GM18951 (cell line): ENCODE measurements around the gene IRF4.

Experiments
- POLR2A ChIP-seq: IDR thresholded peaks from 4 replicates; pipeline ENCODE4 v1.6.1; 2011; ENCODE audit warnings: mild to moderate bottlenecking; ENCODE audit not compliant: insufficient read length, insufficient read depth; ENCODE audit errors: extremely low read depth
- in situ Hi-C: fragments of 300-500 bp; cut with MboI; formaldehyde crosslinking; loops from one replicate; pipeline ENCODE4 v1.12.0; 2022; ENCODE audit warnings: low sequenced_read_pairs, mixed read lengths, inconsistent platforms; ENCODE audit not compliant: unreplicated experiment

IRF4 gene

DNA sequence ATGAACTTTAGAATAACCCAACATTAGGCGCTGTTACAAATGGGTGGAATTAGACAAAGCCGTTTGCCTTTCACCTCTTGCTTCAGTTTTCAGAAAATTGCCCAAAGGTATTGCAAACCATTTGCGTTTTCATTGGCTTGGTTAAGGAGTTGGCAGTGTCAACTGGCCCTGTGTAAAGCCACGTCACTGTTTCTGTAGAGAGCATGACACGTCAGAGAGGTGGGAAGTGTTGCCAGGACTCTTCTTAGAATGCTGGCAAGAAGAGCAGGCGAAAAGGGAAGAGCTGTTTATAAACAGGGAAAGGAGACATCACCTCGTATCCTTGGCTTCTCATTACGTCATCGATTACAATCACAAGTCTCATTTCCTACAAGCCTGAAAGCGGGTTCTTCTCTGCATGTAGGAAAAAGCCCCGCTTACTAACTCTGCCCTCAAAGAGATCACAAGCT lies 4.2 kb upstream of the IRF4 start:
- no peak for TF ChIP-seq POLR2A
- in situ Hi-C loops: no loop called here

DNA sequence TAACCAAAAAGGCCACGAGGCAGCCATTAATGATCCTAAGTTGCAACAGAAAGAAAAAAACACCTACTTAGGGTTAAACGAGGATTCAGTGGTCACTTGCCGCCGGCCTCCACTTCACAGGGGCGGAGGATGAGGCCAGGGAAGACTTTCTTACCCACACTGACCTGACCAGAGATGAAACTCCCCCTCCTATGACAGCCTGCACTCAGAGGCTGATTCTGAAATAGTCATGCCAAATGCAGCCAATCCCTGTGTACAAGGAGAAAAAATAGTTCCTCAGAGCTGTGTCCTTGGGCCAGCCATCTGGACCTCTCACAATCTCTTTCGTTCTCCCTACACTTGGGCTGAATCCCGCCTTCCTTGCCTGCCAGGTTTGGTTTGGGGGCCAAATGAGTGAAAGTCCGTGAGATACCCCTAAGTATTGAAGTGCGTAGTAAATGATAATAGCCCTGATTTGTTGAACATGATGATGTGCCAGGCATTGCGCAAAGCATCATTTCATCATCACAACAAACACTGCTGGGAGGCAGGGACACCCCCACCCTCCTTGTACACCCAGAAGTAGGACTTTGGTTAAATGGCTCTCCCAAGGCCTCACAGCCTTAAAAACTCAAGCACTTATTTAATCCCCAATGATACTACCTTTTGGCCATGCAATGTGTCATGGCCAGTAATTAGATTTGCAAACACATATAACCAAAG lies 3.2 kb upstream of the IRF4 start:
- no peak for TF ChIP-seq POLR2A
- in situ Hi-C loops: no loop called here

- in situ Hi-C loops: no loop called here
- TF ChIP-seq POLR2A: no peak
These were observed 2.4 kb upstream of the IRF4 start for GRCh38 chr6:389143-389542.

DNA sequence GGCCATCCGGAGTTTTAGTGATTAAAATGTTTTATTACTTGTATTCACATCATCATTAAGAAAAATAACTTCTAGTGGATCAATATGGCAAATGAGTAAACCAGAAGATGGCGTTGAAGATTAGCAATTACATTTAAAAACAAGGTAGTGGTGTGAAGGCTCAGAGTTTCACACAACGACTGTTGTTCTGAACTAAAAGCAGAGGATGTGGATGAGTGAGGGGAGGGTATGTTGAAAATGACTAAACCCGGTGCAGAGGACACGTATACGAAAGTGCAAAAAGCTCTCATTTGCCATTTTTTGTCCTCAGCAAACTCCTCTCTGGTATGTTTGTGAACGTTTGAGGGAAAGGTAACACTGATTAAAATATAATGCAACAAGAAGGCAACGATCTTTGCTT lies 1.9 kb upstream of the IRF4 start:
- TF ChIP-seq POLR2A: peak; percentile 23
- in situ Hi-C loops: loop anchor here (10.0 kb wide), 1 partner anchor 165 kb away; no protein-coding TSS in a partner anchor

GRCh38 chr6:390914-391558 lies 516 bp upstream of the IRF4 start:
- no peak for TF ChIP-seq POLR2A
- in situ Hi-C loops: loop anchor here (10.0 kb wide), 1 partner anchor 166 kb away; no protein-coding TSS in a partner anchor

- TF ChIP-seq POLR2A: no peak
- in situ Hi-C loops: loop anchor here (10.0 kb wide), 1 partner anchor 168 kb away; no protein-coding TSS in a partner anchor
These were observed 1.2 kb downstream of the IRF4 start for GRCh38 chr6:392441-393390.

- in situ Hi-C loops: loop anchor here (10.0 kb wide), 1 partner anchor 169 kb away; no protein-coding TSS in a partner anchor
- peak; percentile 63 for TF ChIP-seq POLR2A
These were observed 2.1 kb downstream of the IRF4 start for GRCh38 chr6:393391-394221.

DNA sequence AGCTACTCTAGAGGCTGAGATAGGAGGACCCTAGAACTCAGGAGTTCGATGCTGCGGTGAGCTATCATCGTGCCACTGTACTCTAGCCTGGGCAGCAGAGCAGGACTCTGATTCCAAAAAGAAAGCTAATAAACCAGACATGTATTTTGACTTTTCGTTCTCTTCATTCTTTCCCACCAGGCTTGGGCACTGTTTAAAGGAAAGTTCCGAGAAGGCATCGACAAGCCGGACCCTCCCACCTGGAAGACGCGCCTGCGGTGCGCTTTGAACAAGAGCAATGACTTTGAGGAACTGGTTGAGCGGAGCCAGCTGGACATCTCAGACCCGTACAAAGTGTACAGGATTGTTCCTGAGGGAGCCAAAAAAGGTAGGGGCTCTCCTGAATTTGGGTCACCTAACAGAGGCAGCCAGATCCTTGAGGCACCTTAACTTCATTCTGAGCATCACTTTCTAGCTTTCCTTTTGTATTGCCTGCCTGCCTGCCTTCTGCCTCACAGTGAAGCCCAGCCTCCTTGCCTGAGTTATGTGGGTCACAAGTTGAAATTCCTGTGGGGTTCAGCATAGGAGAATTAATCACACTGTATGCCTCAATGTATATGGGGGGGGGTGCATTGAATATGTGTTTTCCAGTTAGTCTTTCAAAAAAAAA lies 3.2 kb downstream of the IRF4 start:
- in situ Hi-C loops: loop anchor here (10.0 kb wide), 1 partner anchor 170 kb away; no protein-coding TSS in a partner anchor
- peak; percentile 67 for TF ChIP-seq POLR2A

DNA sequence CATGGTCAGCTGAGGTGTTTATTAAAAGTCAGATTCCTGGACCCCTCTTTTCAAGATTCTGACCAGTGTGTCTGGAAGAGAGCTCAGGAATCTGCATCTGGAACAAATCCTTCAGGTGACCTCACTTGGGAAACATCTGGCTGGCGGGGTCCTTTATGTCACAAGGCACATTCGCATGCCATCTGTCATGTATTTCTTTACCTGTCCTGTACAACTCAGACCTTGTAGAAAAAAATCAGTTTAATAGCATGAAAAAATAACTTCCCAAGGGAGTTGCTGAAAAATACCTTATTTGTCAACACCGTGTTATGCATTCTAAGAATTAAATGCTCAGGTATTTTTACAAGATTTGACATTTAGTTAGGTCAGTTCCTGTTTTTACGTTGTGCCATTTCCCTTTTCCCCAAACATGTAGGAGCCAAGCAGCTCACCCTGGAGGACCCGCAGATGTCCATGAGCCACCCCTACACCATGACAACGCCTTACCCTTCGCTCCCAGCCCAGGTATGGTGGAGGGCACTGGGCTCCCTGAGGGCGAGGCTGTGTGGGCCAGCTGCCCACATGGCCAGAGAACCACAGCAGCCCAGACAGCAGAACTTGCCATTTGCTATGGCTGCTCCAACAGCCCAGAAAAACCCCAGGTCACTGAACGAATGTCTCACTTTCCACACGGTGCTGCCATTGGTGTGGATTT lies 4.0 kb downstream of the IRF4 start:
- peak; percentile 56 for TF ChIP-seq POLR2A
- in situ Hi-C loops: loop anchor here (10.0 kb wide), 1 partner anchor 171 kb away; no protein-coding TSS in a partner anchor

GRCh38 chr6:396126-396520 lies 4.6 kb downstream of the IRF4 start:
- in situ Hi-C loops: loop anchor here (10.0 kb wide), 1 partner anchor 171 kb away; no protein-coding TSS in a partner anchor
- TF ChIP-seq POLR2A: peak; percentile 5

DNA sequence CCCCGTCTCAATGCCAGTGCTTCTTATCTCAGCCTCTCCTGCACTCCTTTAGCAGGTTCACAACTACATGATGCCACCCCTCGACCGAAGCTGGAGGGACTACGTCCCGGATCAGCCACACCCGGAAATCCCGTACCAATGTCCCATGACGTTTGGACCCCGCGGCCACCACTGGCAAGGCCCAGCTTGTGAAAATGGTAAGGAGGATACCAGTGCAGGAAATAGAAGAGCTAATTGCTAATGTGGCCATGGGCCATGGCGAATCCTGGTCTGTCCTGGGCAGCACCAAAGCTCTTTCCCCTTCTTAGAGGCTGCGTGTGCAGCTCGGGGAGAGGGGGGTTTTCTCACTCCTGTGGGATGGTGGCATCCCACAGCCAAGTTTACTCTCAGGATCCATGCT lies 5.5 kb downstream of the IRF4 start:
- TF ChIP-seq POLR2A: no peak
- in situ Hi-C loops: loop anchor here (10.0 kb wide), 1 partner anchor 172 kb away; no protein-coding TSS in a partner anchor
